GM12873 (cell line): ENCODE data around the gene MBD5.

Experiments
- TF ChIP-seq, protein P1 (sequence below): IDR thresholded peaks from 2 replicates; pipeline ENCODE4 v1.5.1; 2012; ENCODE audit warnings: low read depth, mild to moderate bottlenecking, moderate library complexity, low read length, control low read depth; ENCODE audit not compliant: insufficient read depth; ENCODE audit errors: missing control alignments

MBD5 gene

DNA sequence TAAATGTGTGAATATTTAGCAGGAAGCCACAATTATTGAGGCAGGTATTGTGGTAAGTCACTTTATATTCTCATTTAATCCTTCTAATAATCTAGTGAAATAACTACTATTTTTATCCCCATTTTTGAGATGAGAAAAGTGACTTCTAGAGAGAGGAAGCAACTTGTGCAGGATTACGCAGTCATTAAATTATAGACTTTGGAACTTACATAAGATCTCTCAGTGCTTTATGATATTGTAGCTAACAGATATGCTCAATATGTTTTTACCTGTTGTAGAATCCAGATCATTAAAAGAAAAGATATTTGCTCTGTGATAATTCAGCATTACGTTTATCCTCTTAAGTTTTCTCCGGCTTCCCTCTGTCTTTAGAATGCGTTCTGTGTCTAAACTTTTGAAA, 50.5 kb downstream of the MBD5 start:
- TF ChIP-seq, protein P1, sequence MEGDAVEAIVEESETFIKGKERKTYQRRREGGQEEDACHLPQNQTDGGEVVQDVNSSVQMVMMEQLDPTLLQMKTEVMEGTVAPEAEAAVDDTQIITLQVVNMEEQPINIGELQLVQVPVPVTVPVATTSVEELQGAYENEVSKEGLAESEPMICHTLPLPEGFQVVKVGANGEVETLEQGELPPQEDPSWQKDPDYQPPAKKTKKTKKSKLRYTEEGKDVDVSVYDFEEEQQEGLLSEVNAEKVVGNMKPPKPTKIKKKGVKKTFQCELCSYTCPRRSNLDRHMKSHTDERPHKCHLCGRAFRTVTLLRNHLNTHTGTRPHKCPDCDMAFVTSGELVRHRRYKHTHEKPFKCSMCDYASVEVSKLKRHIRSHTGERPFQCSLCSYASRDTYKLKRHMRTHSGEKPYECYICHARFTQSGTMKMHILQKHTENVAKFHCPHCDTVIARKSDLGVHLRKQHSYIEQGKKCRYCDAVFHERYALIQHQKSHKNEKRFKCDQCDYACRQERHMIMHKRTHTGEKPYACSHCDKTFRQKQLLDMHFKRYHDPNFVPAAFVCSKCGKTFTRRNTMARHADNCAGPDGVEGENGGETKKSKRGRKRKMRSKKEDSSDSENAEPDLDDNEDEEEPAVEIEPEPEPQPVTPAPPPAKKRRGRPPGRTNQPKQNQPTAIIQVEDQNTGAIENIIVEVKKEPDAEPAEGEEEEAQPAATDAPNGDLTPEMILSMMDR, result no peak

DNA sequence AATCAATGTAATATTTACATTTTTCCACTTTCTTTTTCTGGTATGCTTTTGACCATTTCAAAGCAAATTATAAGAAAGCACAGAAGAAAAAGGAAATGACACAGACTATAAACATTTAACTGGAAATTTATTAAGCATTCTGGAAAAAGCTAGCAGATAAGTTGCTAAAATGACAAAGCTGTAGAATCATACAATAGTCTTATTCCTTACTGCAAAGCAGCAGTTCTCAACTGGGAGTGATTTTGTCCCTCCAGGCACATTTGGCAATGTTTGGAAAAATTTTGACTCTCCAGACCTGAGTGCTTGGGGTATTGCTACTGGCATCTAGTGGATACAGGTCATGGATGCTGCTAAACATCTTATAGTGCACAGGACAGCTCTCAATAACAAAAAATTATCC, 75.1 kb downstream of the MBD5 start:
- TF ChIP-seq, protein P1, result no peak

DNA sequence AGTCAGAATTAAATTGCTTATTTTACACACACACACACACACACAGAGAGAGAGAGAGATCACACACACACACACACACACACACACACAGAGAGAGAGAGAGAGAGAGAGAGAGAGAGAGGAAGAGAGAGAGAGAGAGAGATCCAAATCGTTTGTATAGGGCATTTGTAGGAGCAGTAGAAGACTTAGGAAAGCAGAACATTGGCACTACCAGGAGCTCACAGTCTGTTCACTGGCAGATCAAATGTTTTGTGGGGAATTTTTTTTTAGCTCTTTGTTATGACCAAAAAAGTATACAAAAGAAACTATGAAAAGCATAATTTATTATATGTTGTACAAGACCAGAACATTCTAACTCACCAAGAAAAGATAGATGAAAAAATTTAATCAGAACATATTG, 81.8 kb downstream of the MBD5 start:
- TF ChIP-seq, protein P1, result no peak

DNA sequence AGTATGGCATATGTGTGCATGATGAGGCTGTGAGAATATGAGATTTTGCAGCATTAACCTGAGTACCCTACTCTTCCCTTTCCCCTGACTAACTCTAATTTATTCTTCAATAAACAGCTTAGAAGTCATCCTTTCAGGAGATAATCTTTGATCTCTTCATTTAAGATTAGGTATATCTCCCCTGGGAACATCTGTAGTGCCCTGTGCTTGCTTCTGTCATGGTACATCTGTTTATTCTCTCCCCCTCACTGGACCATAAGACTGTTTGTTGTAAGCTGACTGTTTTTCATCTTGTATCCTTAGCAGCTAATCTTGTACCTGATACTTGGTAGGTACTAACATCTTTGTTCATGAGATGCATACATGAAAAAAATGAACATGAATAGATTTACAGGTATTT, 83.1 kb downstream of the MBD5 start:
- TF ChIP-seq, protein P1, result no peak

DNA sequence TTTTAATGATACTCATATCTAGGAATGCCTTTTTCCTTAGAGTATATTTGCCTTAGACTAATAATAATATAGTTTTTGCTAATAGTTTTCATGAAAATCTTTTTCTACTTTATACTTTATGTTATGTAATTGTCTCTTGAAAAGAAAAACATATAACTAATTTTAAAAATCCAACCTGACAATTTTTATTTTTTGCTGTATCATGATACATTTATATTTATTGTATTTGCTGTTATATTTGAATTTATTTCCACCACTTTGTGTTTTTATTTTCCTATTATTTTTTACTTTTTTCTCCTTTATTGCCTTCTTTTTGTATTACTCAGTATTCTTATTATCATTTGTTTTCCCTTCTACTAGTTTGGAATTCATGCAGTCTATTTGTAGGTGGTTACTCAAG, 85.4 kb downstream of the MBD5 start:
- TF ChIP-seq, protein P1, result no peak

DNA sequence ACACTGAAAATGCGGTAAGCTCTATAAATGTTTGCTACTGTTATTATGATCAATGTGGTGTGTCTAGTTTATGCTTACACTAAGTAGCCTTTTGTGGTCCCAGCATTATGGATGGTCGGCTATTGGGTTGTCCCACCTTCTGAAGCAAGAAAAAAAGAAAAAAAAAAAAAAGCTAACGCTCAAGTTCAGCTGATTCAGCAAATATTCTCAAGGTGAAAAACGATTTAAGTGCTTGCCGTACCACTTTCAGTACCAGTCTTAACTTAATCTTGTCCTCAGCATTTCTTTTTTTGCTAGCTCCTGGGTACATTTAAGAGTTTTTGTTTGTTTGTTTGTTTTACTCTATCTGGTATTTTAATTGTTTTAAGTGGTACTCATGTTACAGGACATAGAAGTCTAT, 87.5 kb downstream of the MBD5 start:
- TF ChIP-seq, protein P1, result no peak

DNA sequence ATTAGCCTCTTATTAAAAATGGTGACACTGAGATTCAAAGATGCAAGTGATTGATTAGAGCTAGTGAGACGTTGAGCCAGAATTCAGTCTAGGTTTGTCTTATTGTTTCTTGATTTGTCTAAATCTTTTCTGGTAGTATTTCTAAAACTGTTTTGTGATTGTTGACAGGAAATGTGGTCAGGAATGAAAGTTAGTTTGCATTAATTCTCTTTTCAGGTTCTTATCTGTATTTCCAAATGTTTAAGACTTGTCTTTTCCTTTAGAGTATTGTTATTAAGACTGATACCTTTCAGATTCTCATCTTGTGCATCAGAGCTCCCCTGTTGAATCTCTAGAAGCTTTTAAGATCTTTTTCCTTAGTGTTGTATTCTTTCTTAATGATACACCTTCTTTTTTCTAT, 89.3 kb downstream of the MBD5 start:
- TF ChIP-seq, protein P1, result no peak

DNA sequence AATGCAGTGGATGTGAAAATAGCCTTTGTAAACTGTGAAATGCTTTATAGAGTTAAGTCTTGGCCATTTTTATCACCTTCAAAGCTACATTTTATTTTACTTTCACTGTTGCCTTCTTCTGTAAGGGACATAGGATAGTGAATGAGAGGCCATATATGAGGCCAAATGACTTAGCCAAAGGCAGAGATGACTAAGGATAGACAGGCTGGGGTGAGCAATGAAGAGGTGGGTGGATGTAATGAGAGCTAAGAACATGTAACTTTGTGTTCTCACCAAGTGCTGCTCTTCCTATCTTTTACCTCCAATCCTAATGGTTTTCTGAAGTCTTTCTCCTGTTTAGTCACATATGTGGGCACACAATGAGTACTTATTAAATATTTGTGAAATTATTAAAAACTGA, 101.9 kb downstream of the MBD5 start:
- TF ChIP-seq, protein P1, result no peak
